ENCODE data around the gene BABAM2. TPM values are rescaled to one million over a fixed set of nuclear protein-coding genes. Genes with fewer than 3 reads are reported as not detected.

BABAM2 gene
- total RNA-seq, 4 donors from 2014 or later, result 35.5 to 44.9 (median 39.9) TPM

DNA sequence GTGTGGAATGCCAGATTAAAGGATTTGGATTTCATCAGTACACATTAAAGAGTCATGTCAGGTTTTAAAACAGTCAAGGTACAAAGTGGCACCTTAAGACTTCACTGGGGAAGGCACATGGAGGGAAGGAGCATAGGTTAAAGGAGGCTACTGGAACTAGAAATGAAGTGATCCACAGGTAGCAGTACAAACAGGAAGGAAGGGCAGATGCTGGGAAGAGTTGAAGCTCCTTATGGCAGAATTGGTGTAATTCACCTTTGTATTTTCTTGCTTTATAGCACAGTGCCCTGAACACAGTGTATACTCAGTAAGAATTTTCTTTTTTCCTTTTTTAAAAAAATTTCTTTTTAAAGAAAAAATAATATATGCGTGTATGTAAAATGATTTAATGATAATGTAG is 177.1 kb downstream of the BABAM2 start:
- Histone ChIP-seq H3K4me3 (no peak overlapping the region), H3K27me3 (no peaks in the 10 kb centered on the region), H3K9me3 (no peaks in the 10 kb centered on the region), H3K4me1 (no peaks in the 10 kb centered on the region), H3K27ac (replicated peaks in 1 of 4) (no peak overlapping the region), H3K36me3 (no peaks in the 10 kb centered on the region)
- TF ChIP-seq POLR2AphosphoS5 (IDR thresholded peaks at IDR 0.05), result no peak
- TF ChIP-seq EP300 (IDR thresholded peaks at IDR 0.05), result no peak
- TF ChIP-seq POLR2A (IDR thresholded peaks at IDR 0.05; ENCODE audit: low read depth), result no peak
- TF ChIP-seq, protein P1, sequence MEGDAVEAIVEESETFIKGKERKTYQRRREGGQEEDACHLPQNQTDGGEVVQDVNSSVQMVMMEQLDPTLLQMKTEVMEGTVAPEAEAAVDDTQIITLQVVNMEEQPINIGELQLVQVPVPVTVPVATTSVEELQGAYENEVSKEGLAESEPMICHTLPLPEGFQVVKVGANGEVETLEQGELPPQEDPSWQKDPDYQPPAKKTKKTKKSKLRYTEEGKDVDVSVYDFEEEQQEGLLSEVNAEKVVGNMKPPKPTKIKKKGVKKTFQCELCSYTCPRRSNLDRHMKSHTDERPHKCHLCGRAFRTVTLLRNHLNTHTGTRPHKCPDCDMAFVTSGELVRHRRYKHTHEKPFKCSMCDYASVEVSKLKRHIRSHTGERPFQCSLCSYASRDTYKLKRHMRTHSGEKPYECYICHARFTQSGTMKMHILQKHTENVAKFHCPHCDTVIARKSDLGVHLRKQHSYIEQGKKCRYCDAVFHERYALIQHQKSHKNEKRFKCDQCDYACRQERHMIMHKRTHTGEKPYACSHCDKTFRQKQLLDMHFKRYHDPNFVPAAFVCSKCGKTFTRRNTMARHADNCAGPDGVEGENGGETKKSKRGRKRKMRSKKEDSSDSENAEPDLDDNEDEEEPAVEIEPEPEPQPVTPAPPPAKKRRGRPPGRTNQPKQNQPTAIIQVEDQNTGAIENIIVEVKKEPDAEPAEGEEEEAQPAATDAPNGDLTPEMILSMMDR (IDR thresholded peaks at IDR 0.05), result no peak
- 100% methylated on average over 1 of the region's 1 CpG for WGBS
- intact Hi-C loops (cut with DNase I), result no loop called here
- no peak for DNase-seq (ENCODE audit: extremely low spot score)

DNA sequence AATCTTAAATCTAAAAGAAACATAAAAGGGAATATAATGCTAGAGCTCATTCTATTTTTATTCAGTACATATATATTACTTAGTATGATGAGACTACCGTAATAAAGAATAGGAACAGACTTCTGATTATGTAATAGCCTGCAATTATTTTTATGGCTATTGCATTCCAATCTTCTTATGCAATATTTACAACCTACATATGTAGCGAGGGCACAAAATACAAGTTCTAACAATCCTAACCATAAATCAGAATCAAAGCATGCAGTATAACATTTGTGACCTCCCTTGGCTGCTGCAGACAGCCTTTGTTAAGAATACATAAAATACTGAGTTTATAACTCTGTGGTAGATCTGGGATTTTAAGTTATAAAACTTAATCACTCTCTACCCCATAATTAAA is 177.6 kb downstream of the BABAM2 start:
- Histone ChIP-seq H3K9me3 (no peaks in the 10 kb centered on the region), H3K4me1 (no peaks in the 10 kb centered on the region), H3K27ac (replicated peaks in 1 of 4) (no peak overlapping the region), H3K4me3 (no peak overlapping the region), H3K36me3 (no peaks in the 10 kb centered on the region), H3K27me3 (no peaks in the 10 kb centered on the region)
- WGBS, result 89% methylated on average over 2 of the region's 2 CpGs
- DNase-seq (ENCODE audit: extremely low spot score), result no peak
- intact Hi-C loops (cut with DNase I), result no loop called here
- TF ChIP-seq POLR2A (IDR thresholded peaks at IDR 0.05; ENCODE audit: low read depth) (no peak), POLR2AphosphoS5 (IDR thresholded peaks at IDR 0.05) (no peak), EP300 (IDR thresholded peaks at IDR 0.05) (no peak)
- TF ChIP-seq, protein P1 (IDR thresholded peaks at IDR 0.05), result no peak

DNA sequence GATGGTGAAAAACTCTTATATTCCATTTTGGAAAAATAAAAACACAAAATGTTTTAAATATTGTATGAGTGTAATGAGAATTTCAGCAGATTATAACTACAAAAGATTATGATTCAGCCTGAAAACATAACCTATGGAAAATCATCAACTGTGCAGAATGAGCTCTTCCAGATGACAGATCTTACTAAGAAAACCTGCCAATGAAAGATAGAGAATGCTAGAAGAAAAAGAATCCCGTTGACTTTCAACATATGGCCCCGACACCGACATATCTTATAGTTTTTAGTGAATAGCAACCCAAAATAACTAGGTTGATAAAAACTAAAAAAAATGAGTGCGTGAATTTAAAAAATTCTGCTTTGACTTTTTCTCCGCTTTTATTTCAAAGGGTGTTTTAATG is 178.0 kb downstream of the BABAM2 start:
- no peak for DNase-seq (ENCODE audit: extremely low spot score)
- WGBS, result 92% methylated on average over 5 of the region's 5 CpGs
- no peaks in the 10 kb centered on the region for H3K9me3 ChIP-seq
- no peaks in the 10 kb centered on the region for H3K36me3 ChIP-seq
- no peaks in the 10 kb centered on the region for H3K4me1 ChIP-seq
- TF ChIP-seq POLR2AphosphoS5 (IDR thresholded peaks at IDR 0.05) (no peak), POLR2A (IDR thresholded peaks at IDR 0.05; ENCODE audit: low read depth) (no peak), EP300 (IDR thresholded peaks at IDR 0.05) (no peak)
- TF ChIP-seq, protein P1 (IDR thresholded peaks at IDR 0.05), result no peak
- H3K27me3 ChIP-seq, result no peaks in the 10 kb centered on the region
- no peak overlapping the region for H3K27ac ChIP-seq (replicated peaks in 1 of 4)
- H3K4me3 ChIP-seq, result no peak overlapping the region
- intact Hi-C loops (cut with DNase I), result no loop called here

GRCh38 chr2:28071221-28071620 is 180.7 kb downstream of the BABAM2 start:
- intact Hi-C loops (cut with DNase I), result no loop called here
- WGBS, result 67% methylated on average over 5 of the region's 5 CpGs
- DNase-seq (ENCODE audit: extremely low spot score), result no peak
- Histone ChIP-seq H3K36me3 (no peaks in the 10 kb centered on the region), H3K4me3 (no peak overlapping the region), H3K27ac (replicated peaks in 1 of 4) (no peak overlapping the region), H3K27me3 (no peaks in the 10 kb centered on the region), H3K9me3 (no peaks in the 10 kb centered on the region), H3K4me1 (no peaks in the 10 kb centered on the region)
- TF ChIP-seq EP300 (IDR thresholded peaks at IDR 0.05), result no peak
- TF ChIP-seq POLR2AphosphoS5 (IDR thresholded peaks at IDR 0.05), result no peak
- TF ChIP-seq, protein P1 (IDR thresholded peaks at IDR 0.05), result no peak
- TF ChIP-seq POLR2A (IDR thresholded peaks at IDR 0.05; ENCODE audit: low read depth), result no peak

- intact Hi-C loops (cut with DNase I), result no loop called here
- no peaks in the 10 kb centered on the region for H3K4me1 ChIP-seq
- TF ChIP-seq EP300 (IDR thresholded peaks at IDR 0.05), result no peak
- TF ChIP-seq POLR2AphosphoS5 (IDR thresholded peaks at IDR 0.05), result no peak
- TF ChIP-seq, protein P1 (IDR thresholded peaks at IDR 0.05), result no peak
- TF ChIP-seq POLR2A (IDR thresholded peaks at IDR 0.05; ENCODE audit: low read depth), result no peak
- H3K4me3 ChIP-seq, result no peak overlapping the region
- WGBS, result 100% methylated on average over 1 of the region's 1 CpG
- H3K9me3 ChIP-seq, result no peaks in the 10 kb centered on the region
- no peak for DNase-seq (ENCODE audit: extremely low spot score)
- no peaks in the 10 kb centered on the region for H3K36me3 ChIP-seq
- no peak overlapping the region for H3K27ac ChIP-seq (replicated peaks in 1 of 4)
- H3K27me3 ChIP-seq, result no peaks in the 10 kb centered on the region
Observed at GRCh38 chr2:28074137-28074536, 183.6 kb downstream of the BABAM2 start.

Measured in esophagus muscularis mucosa (tissue), 4 donors.